Coronary artery (tissue), 2 donors: ENCODE measurements around the gene PPIL4.

ENCODE experiments used
- DNase-seq: peaks from one replicate; pipeline ENCODE4 v3.0.0-alpha.2; 2017; ENCODE audit warnings: low spot score
- H3K27ac ChIP-seq, 2 donors: fragments of 200-600 bp; sonication (generic); one replicate each; pipeline ENCODE4 v1.5.1; 2016 to 2019
- H3K4me3 ChIP-seq: fragments of 200-600 bp; sonication (generic); 2 replicates; pipeline ENCODE4 v1.5.1; 2016; ENCODE audit warnings: mild to moderate bottlenecking, moderate library complexity
- CTCF ChIP-seq: fragments of 200-600 bp; sonication (generic); IDR thresholded peaks from one replicate; pipeline ENCODE4 v1.5.1; 2019; ENCODE audit warnings: antibody characterized with exemption

Gene PPIL4

GRCh38 chr6:149545754-149546471 lies at the start of gene PPIL4:
PPIL4 (minus strand) TSS chr6:149546043; CDS start chr6:149546005, 38 bp downstream.
- TF ChIP-seq CTCF = peak; percentile 63
- peak; percentile 97 for DNase-seq
- Histone ChIP-seq H3K27ac (peak within 1 kb of the TSS; percentile 91 to 95), H3K4me3 (peak within 1 kb of the TSS; percentile 90)

GRCh38 chr6:149593408-149593807 lies 47.6 kb upstream of the PPIL4 start:
- no peak overlapping the region for H3K27ac ChIP-seq
- no peak for TF ChIP-seq CTCF
- H3K4me3 ChIP-seq = no peak overlapping the region
- no peak for DNase-seq

DNA sequence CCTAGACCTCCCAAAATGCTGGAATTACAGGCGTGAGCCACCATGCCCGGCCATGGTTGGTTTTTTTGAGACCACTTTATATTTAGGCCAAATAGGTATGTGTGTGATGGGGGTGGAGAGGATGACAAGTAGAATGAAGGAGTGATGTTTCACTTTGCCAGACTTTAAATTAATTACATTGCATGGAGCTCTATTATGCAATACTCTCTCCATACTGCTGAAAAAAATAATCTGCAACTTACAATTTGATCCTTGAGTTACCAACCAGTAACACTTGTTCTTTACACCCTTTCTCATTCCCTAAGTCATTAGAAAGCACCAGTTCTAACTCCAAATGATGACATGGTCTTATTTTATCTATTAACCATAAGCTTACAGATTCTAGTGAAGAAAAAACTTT lies 47.1 kb upstream of the PPIL4 start:
- H3K4me3 ChIP-seq = no peak overlapping the region
- H3K27ac ChIP-seq = no peak overlapping the region
- TF ChIP-seq CTCF = no peak
- DNase-seq = no peak

DNA sequence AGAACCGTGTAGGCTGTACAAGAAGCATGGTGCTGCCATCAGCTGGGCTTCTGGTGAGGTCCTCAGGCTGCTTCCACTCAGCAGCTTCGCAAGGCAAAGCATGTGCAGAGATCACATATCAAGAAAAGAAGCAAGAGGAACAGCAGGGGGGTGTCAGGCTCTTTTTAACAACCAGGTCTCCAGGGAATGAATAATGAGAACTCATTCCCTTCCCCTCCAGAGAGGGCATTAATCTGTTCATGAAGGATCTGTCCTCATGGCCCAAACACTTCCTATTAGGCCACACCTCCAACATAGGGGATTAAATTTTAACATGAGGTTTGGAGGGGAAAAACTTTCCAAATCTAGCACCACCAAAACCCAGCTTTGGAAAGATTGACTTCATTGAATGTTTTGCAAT lies 40.3 kb upstream of the PPIL4 start:
- H3K4me3 ChIP-seq = no peak overlapping the region
- no peak overlapping the region for H3K27ac ChIP-seq
- TF ChIP-seq CTCF = no peak
- no peak for DNase-seq

GRCh38 chr6:149581349-149581748 lies 35.5 kb upstream of the PPIL4 start:
- no peak overlapping the region for H3K4me3 ChIP-seq
- TF ChIP-seq CTCF = no peak
- DNase-seq = no peak
- no peak overlapping the region for H3K27ac ChIP-seq

GRCh38 chr6:149580880-149581279 lies 35.0 kb upstream of the PPIL4 start:
- Histone ChIP-seq H3K27ac (no peak overlapping the region), H3K4me3 (no peak overlapping the region)
- DNase-seq = no peak
- TF ChIP-seq CTCF = no peak

DNA sequence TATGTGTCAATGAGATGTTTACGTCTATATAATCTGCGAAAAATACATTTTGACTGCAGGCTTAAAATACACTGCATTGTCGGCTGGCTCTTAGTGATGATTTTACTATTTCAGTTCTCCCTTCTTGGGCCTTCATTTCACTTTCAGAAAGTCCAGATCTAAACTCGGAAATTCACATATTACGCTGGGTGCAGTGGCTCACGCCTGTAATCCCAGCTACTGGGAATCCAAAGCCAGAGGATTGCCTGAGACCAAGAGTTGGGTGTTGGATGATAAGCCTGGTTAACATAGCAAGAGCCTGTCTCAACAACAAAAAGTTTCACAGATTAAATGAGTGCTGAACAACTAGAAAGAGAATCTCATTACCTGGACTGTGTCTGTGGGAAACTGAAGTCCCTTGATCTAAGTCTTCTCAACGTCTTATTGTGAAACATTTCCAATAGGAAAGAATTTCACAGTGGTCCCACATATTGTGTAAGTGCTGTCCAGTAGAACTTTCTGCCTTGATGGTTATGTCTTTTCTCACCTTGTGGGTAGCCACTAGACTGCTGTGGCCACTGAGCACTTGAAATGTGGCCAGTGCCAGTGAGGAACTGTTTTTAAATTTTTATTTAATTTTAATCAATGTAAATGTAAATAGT lies 22.2 kb upstream of the PPIL4 start:
- no peak for TF ChIP-seq CTCF
- Histone ChIP-seq H3K27ac (no peak overlapping the region), H3K4me3 (no peak overlapping the region)
- no peak for DNase-seq
